GM12801 (cell line): ENCODE results near the gene NHLH2.

ENCODE experiments used
- TF ChIP-seq, protein P1 (sequence below): IDR thresholded peaks from one replicate; pipeline ENCODE4 v1.5.1; 2011; ENCODE audit warnings: control low read depth; ENCODE audit not compliant: insufficient read length; ENCODE audit errors: extremely low read depth

Gene NHLH2

DNA sequence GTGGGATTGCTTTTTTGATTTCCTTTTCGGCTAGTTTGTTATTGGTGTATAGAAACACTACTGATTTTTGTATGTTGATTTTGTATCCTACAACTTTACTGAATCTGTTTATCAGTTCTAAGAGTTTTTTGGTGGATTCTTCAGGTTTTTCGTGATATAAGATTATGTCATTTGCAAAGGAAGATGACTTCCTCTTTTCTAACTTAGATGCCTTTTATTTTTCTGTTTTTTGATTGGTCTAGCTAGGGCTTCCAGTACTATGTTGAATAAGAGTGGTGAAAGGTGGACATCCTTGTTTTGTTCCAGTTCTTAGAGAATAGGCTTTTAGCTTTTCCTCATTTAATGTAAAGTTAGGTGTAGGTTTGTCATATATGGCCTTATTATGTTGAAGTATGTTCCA, 13.1 kb upstream of the NHLH2 start:
- TF ChIP-seq, protein P1, sequence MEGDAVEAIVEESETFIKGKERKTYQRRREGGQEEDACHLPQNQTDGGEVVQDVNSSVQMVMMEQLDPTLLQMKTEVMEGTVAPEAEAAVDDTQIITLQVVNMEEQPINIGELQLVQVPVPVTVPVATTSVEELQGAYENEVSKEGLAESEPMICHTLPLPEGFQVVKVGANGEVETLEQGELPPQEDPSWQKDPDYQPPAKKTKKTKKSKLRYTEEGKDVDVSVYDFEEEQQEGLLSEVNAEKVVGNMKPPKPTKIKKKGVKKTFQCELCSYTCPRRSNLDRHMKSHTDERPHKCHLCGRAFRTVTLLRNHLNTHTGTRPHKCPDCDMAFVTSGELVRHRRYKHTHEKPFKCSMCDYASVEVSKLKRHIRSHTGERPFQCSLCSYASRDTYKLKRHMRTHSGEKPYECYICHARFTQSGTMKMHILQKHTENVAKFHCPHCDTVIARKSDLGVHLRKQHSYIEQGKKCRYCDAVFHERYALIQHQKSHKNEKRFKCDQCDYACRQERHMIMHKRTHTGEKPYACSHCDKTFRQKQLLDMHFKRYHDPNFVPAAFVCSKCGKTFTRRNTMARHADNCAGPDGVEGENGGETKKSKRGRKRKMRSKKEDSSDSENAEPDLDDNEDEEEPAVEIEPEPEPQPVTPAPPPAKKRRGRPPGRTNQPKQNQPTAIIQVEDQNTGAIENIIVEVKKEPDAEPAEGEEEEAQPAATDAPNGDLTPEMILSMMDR = no peak

DNA sequence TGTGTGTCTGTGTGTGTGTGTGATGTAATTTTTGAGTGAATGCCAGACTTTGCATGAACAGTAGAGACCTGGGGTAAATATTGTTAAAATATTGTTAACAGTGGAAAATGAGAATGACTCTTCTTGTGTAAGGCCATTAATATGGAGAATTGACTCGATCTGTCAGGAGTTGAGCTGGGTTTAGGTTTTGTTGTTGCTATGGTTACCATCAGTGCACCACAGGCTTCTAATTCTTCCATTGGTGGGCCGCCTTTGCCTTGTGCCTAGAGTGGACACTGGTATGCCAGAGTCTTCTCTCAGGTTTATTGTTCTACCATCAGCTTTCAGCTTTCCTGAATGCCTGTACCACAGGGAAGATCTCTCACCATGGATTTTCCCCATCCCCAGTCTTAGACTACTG, 10.0 kb upstream of the NHLH2 start:
- TF ChIP-seq, protein P1 = no peak

DNA sequence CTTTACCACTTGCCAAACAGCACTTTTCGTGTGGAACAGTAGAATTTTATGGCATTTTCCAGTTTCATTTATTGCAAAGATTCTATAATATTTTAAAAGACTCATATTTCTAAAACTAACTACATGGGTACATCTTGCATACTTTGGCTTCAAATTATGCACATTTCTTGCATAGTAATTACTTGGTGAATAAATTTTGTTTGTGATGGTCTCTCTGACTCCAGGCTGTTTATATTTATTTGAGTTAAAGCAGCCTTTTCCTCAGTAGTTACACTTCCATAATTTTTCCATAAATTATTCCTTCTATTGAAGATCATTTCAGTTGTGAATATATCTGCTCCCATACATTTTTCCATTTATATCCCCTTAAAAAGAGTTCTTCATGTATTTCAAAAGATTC, 6.9 kb upstream of the NHLH2 start:
- TF ChIP-seq, protein P1 = no peak

DNA sequence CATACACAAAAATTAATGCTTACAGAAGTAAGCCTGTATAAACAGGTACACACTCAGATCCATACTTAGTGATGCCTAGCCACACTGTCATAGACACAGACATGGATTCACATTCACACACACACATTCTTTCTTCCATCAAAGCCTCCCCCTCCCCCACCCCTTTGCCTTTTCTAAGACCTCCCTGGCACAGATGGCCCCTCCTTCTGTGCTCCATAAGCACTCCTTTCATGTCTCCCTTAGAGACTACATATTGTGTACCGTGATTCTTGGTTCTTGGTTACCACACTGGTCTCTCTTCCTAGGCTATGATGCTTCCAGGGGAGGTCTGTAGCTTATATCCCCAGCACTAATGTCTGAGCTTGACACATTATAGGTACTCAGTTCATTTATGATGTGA, 2.0 kb upstream of the NHLH2 start:
- TF ChIP-seq, protein P1 = no peak

DNA sequence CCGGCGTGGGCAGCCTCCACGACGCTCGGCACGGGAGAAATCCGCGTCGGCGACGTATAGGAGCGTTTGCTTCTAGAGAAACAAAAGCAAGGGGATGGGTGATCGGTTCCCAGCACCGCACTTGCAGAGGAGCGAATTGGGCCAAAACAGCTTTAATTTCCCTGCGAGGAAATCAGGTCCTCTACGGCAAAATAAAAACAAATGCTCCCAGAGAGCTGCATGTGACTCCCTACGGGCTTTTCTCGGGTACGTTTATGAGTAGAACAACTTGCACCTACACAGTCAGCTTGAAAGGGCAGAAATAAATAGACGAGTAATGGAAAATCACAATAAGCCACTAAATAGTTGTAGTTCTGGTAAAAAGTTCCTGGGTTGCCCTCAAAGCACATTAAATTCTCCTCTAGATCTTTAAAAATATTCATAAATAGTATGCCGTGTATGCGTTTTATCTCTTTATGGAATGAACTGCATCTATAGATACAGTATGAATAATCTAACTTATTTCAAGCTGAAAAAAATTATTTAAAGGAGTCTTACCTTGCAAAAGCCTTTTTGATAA, 1.2 kb downstream of the NHLH2 start:
- TF ChIP-seq, protein P1 = no peak

DNA sequence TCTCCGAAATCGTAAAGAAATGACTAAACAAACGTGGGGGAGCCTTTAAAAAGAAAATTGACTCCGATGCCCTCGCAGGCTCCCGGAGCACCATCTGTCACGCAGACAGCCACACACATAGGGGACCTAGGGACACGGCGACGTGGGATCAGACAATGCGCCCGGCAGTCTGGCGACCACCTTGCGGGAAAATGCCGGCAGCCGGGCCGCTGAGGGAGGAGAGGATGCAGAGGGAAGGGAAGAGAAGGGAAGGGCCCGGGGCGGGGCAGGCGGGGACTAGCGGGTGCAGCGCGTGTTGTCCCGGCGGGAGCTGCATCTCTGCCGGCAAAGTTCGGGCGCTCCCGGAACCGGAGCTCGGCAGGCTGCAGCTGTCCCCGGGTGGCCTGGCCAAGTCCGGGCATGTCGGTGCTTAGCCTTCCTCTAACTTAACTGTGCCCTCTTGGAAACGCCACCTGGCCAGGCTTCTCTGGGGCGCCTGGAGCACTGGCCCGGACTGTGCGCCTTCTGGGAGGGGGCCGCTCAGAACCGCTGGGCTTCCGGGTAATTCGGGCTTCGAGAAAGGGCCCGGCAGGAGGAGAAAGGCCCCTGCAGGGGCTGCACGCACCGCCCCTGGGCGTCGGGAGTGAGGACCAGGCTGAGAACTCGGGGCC, 1.8 kb downstream of the NHLH2 start:
- TF ChIP-seq, protein P1 = no peak

DNA sequence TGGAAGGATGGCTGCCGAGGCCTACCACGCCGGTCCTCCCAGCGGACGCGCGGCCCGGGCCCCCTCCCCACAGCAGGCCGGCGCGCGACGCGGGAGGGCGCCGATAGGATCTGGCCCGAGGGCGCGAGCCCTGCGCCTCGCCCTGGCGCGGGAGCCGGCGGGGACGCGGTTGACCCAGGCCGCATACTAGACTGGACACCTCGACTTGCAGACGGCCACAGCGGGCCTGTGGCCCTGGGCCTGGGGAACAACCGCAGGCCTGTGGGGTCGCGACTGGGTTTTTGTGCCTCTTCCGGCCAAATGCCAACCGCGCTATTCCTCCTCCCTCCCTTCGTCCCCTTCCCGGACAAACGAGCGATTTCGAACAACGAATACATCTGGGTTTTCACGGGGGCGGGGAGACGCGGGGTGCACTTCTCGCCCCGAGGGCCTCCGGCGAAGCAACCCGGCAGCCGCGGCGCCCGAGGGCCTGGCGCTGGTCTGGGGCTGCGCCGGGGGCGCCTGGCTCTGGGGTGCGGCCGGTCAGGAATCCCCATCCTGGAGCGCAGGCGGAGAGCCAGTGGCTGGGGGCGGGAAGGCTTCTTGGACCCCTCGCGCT, 2.4 kb downstream of the NHLH2 start:
- TF ChIP-seq, protein P1 = no peak
